ENCODE results near the gene RIT2.
"Not testable (repeated sequence)": the region's sequence is repeated elsewhere in the genome, so short reads cannot be mapped to it uniquely, and the experiment has no call there.

Gene RIT2

DNA sequence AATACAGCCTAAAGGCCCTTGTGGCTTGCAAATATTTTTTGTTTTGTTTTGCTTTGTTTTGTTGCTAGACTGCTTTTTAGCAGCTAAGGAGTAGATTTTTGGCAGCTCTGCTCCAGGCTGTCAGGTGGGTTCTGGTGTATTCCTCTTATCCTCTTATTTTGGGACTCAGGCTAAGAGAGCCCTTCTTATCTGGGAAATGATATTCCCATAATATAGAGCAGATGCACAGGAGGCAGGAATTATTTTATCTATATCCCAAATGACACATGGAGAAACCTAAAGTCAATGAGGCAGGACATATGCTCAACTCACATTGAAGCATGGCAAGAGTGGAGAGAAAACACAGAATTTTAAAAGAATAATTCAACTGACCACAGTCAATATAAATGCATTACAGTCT, 369.6 kb downstream of the RIT2 start:
- DNase-seq: no peak

GRCh38 chr18:42745171-42745570, 370.3 kb downstream of the RIT2 start:
- DNase-seq: no peak

- no peak for DNase-seq
Observed at GRCh38 chr18:42743373-42744138, 371.9 kb downstream of the RIT2 start.

GRCh38 chr18:42742969-42743368, 372.5 kb downstream of the RIT2 start:
- no peak for DNase-seq

- DNase-seq: no peak
Observed at GRCh38 chr18:42742474-42742873, 373.0 kb downstream of the RIT2 start.

GRCh38 chr18:42741805-42742347, 373.6 kb downstream of the RIT2 start:
- not testable (repeated sequence) for DNase-seq

DNA sequence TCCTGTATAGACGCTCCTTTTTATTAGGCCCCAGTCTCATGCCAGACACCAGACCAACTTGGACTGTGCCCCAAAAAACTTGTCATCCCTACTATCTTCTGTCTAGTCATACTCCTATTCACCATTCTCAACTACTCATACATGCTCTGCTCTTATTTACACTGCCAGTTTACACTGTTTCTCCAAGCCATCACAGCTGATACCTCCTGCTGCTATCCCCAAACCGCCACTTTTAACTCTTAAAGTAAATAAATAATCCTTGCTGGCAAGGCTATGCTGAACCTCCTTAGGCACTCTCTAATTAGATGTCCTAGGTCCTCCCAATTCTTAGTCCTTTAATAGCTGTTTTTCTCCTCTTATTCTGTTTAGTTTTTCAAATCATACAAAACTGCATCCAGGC, 374.2 kb downstream of the RIT2 start:
- DNase-seq: not testable (repeated sequence)

GRCh38 chr18:42736074-42736473, 379.4 kb downstream of the RIT2 start:
- DNase-seq: no peak

GRCh38 chr18:42734520-42734919, 381.0 kb downstream of the RIT2 start:
- no peak for DNase-seq

GRCh38 chr18:42730272-42730671, 385.2 kb downstream of the RIT2 start:
- no peak for DNase-seq

GRCh38 chr18:42719221-42719620, 396.3 kb downstream of the RIT2 start:
- no peak for DNase-seq

DNA sequence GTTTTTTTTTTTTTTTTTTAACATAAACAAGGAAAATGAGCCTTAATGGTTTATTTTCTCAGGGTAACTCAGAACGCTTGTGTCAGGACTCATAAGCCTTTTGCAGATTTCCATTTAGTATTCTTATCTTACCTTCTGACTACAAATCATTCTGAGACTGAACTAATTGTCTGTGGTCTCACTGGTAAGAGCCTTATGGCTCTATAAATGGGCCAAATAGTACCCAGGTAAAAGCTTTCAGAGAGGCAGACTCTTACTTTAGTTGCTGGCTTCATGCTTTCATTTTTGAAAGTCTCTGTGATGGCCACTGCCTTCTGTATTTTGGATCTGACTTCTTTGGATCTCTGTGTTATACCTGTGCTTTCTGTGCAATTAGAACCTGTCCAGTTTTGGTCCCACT, 403.4 kb downstream of the RIT2 start:
- no peak for DNase-seq

- DNase-seq: no peak
Observed at GRCh38 chr18:42707080-42707479, 408.4 kb downstream of the RIT2 start.

DNA sequence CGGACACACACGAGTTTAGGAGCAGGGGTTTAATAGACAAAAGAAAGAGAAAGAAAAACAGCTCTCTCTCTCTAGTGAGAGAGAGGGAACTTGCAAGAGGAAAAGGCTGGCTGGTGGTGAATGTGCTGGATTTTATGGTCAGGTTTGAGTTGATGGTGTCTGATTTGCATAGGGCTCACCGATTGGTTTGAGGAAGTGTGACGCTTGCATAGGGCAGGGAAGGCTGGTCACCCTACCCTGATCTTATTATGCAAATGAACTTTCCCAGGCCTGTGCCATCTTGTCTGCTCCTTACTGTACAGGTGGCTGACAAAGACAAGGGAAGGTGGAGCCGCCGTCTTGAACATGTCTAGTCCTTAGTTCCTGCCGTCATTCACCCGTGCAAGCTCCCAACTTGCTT, 408.9 kb downstream of the RIT2 start:
- DNase-seq: no peak

DNA sequence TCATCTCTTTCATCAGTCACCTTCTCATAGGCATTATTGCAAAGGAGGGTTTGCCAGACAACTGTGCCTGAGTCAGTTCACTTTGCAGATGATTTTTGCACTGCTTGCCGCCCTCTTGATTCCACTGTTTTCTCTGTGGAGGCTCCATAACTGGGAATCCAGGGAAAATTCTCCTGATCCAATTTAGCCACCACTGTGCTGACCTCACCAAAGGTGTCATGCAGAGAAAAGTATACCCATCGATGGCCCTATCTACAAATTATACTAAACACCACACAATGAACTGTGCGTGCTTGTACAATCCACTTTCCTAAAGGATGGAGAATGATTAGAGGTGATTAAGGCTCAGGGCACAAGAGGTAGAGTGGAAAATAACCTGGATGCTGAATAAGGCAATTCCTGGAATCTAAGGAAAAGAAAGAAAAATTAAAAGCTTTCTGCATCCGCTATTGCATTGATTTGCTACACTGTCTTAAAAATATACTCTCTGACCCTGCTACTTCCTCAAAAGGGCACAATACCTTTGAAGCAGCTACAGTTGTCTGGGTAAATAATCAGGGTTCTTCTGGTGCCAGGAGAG, 409.4 kb downstream of the RIT2 start:
- no peak for DNase-seq

All from T-helper 9 cell (primary cell).